Gastrocnemius medialis (tissue), 4 donors: Measurements from ENCODE around the gene ROR1. TPM values are rescaled to one million over a fixed set of nuclear protein-coding genes. Genes with fewer than 3 reads are reported as not detected.

Experiments used
- ATAC-seq, 2 donors: fragments of 150-250 bp; one replicate each; pipeline ENCODE4 v1.9.1; 2016
- DNase-seq, 2 donors: peaks; one replicate each; pipeline ENCODE4 v3.0.0-alpha.2; 2019
- H3K27ac ChIP-seq, 4 donors: fragments of 200-600 bp; sonication (generic); 1 replicate in 1 of 4; 2 replicates in 3 of 4; pipeline ENCODE4 v1.5.1; 2016 to 2018; ENCODE audit warnings: mild to moderate bottlenecking in 2 of 4, moderate library complexity in 1 of 4
- H3K27me3 ChIP-seq, 3 donors: fragments of 200-600 bp; sonication (generic) in 2 of 3; 1 replicate in 1 of 3; 2 replicates in 2 of 3; pipeline versions ENCODE4 v1.5.1 to v1.6.0; 2016 to 2019; ENCODE audit warnings: mild to moderate bottlenecking in 1 of 3, moderate library complexity in 1 of 3
- H3K36me3 ChIP-seq, 2 donors: fragments of 200-600 bp; sonication (generic) in 1 of 2; one replicate each; pipeline ENCODE4 v1.5.1; 2017 to 2018
- H3K4me1 ChIP-seq, 2 donors: fragments of 200-600 bp; sonication (generic) in 1 of 2; one replicate each; pipeline ENCODE4 v1.5.1; 2016 to 2017; ENCODE audit warnings: mild to moderate bottlenecking in 2 of 2
- H3K4me3 ChIP-seq, 4 donors: fragments of 200-600 bp; sonication (generic) in 3 of 4; 1 replicate in 1 of 4; 2 replicates in 3 of 4; pipeline ENCODE4 v1.5.1; 2016 to 2019; ENCODE audit warnings: mild to moderate bottlenecking in 2 of 4
- H3K9me3 ChIP-seq, 3 donors: fragments of 200-600 bp; sonication (generic) in 2 of 3; 1 replicate in 1 of 3; 2 replicates in 2 of 3; pipeline ENCODE4 v1.5.1; 2016 to 2019
- CTCF ChIP-seq, 5 experiments: fragments of 450-650 bp in 3 of 5; fragments of 200-600 bp in 2 of 5; sonication (generic) in 2 of 5; IDR thresholded peaks in 4 of 5; conservative IDR thresholded peaks in 1 of 5; 1 replicate in 4 of 5; 2 replicates in 1 of 5; pipeline ENCODE4 v1.5.1; 2016 to 2019; ENCODE audit warnings: antibody characterized with exemption in 5 of 5, mild to moderate bottlenecking in 3 of 5, moderate library complexity in 3 of 5
- POLR2A ChIP-seq, 2 donors: fragments of 450-650 bp; IDR thresholded peaks; one replicate each; pipeline ENCODE4 v1.6.1; 2017; ENCODE audit warnings: antibody characterized with exemption in 2 of 2, mild to moderate bottlenecking in 2 of 2, moderate library complexity in 2 of 2
- in situ Hi-C, 4 donors: fragments of 200-750 bp; cut with MboI; loops; one replicate each; pipeline versions ENCODE4 v1.15.0 to v1.8.0; 2017; ENCODE audit warnings: low sequenced_read_pairs in 4 of 4
- intact Hi-C: fragments of 100-400 bp; cut with DNase I; formaldehyde crosslinking; loops from one replicate; pipeline ENCODE4 v1.15.1; 2023; ENCODE audit warnings: low total_unique reads
- total RNA-seq, 4 donors: library from RNA; depleted of rRNA; stranded (reverse); fragments of >200 nt; gene quantifications; one replicate each; pipeline versions ENCODE4 v1.1.0 to v1.2.3, GENCODE V29; 2016

Gene ROR1
- total RNA-seq, 4 donors from 2014 or later, result 2.5 to 4.3 (median 3.6) TPM

DNA sequence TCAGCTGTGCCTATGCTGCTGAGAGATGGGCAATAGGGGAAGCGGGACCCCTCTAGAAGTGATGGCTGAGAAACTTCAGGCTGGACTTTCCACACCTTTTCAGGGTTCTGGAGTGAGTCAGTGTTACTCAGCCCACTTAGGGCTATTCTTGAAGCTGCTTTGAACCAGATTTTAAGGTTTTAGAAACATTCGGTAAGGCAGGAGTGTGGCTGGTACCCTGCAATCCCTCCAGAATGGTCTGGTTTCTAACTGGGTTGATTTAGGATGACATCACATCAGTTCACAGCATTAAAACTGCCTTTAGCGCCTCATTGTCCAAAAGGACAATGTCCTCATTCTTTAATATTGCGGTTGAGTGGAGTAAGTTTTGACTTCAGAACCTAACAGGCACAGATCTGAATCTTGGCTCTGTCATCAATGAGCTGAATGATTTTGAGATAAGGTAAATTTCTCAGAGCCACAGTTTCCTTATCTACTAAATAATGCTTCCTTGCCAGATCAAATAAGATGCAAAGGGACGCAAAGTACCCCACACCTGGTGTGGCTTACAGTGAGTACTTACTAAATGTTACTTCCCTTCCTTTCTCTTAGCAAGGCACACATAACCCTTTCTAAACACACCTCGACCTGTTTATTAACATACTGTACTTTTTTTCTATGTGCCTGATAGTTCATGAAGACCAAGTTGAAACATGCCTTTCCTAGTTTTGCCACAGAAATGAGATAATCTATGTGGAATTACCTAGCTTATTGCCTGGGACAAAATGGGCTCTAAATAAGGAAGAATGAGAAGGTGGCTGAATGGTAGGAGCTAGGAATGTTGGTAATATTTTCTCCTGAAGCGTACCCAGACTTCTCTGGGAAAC is 209.8 kb downstream of the ROR1 start:
- no peak for DNase-seq
- in situ Hi-C loops (no loop called here), intact Hi-C loops (no loop called here)
- no peak for ATAC-seq
- H3K36me3 ChIP-seq, result no peaks in the 10 kb centered on the region
- no peaks in the 10 kb centered on the region for H3K27me3 ChIP-seq
- no peak overlapping the region for H3K4me3 ChIP-seq
- H3K9me3 ChIP-seq, result no peaks in the 10 kb centered on the region
- H3K27ac ChIP-seq, result no peak overlapping the region
- TF ChIP-seq POLR2A (IDR thresholded peaks at IDR 0.05), result no peak
- no peak for TF ChIP-seq CTCF (IDR thresholded peaks at IDR 0.05 in 4 of 5, conservative IDR thresholded peaks at IDR 0.05 in 1 of 5)
- no peaks in the 10 kb centered on the region for H3K4me1 ChIP-seq

GRCh38 chr1:63984257-63984929 is 210.6 kb downstream of the ROR1 start:
- ATAC-seq (no peak), DNase-seq (no peak)
- Histone ChIP-seq H3K27ac (no peak overlapping the region), H3K9me3 (no peaks in the 10 kb centered on the region), H3K27me3 (no peaks in the 10 kb centered on the region), H3K4me1 (no peaks in the 10 kb centered on the region), H3K4me3 (no peak overlapping the region), H3K36me3 (no peaks in the 10 kb centered on the region)
- intact Hi-C loops (no loop called here), in situ Hi-C loops (no loop called here)
- TF ChIP-seq CTCF (IDR thresholded peaks at IDR 0.05 in 4 of 5, conservative IDR thresholded peaks at IDR 0.05 in 1 of 5) (no peak), POLR2A (IDR thresholded peaks at IDR 0.05) (no peak)

DNA sequence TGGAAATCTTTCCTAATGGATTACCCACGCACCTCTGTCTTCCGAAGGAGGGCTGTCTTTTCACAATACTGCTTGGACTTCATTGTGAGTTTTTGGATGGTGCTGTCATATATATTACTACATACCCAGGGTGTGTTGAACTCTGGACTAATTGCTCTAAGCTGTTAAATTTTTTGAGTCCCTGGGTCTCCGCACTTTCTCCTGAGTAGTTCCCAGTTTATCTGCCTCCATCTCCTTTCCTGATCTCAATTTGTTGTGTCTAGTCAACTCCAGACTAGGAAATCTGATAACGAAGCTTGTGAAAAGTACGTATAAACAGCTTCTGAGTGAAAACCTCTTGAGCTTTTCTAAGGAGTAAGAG is 211.1 kb downstream of the ROR1 start:
- intact Hi-C loops (no loop called here), in situ Hi-C loops (no loop called here)
- TF ChIP-seq POLR2A (IDR thresholded peaks at IDR 0.05) (no peak), CTCF (IDR thresholded peaks at IDR 0.05 in 4 of 5, conservative IDR thresholded peaks at IDR 0.05 in 1 of 5) (no peak)
- no peak overlapping the region for H3K27ac ChIP-seq
- H3K27me3 ChIP-seq, result no peaks in the 10 kb centered on the region
- H3K36me3 ChIP-seq, result no peaks in the 10 kb centered on the region
- H3K9me3 ChIP-seq, result no peaks in the 10 kb centered on the region
- no peak overlapping the region for H3K4me3 ChIP-seq
- no peak for ATAC-seq
- H3K4me1 ChIP-seq, result no peaks in the 10 kb centered on the region
- DNase-seq, result no peak

- H3K9me3 ChIP-seq, result no peaks in the 10 kb centered on the region
- in situ Hi-C loops (no loop called here), intact Hi-C loops (no loop called here)
- no peak overlapping the region for H3K4me3 ChIP-seq
- DNase-seq (no peak), ATAC-seq (no peak)
- no peak for TF ChIP-seq CTCF (IDR thresholded peaks at IDR 0.05 in 4 of 5, conservative IDR thresholded peaks at IDR 0.05 in 1 of 5)
- TF ChIP-seq POLR2A (IDR thresholded peaks at IDR 0.05), result no peak
- H3K4me1 ChIP-seq, result no peaks in the 10 kb centered on the region
- H3K36me3 ChIP-seq, result no peaks in the 10 kb centered on the region
- no peak overlapping the region for H3K27ac ChIP-seq
- H3K27me3 ChIP-seq, result no peaks in the 10 kb centered on the region
Measured at GRCh38 chr1:63987014-63987627, 213.3 kb downstream of the ROR1 start.
